HCT116 (cell line): ENCODE data around the gene MCTP2. TPM values are rescaled to one million over a fixed set of nuclear protein-coding genes. Genes with fewer than 3 reads are reported as not detected.

Source experiments
- ATAC-seq: fragments of 200-7000 bp; cut with Tn5 transposase; 2 replicates; pipeline ENCODE4 v1.9.1; 2020; ENCODE audit warnings: mild to moderate bottlenecking, moderate library complexity
- BruUV-seq: library from RNA; stranded (reverse); fragments of 400-500 nt; replicated peaks from 2 replicates; lab custom pipeline; 2021; lab: Mats Ljungman, UMichigan
- CTCF ChIA-PET: fragments of 300-600 bp; sonication (Branson Sonifier 250); formaldehyde crosslinking; loops from one replicate; lab custom pipeline; 2021; ENCODE audit warnings: antibody characterized with exemption; lab: Charles Lee
- POLR2A ChIA-PET: fragments of 300-600, 350-600 bp; sonication (Branson Sonifier 250); formaldehyde crosslinking; loops from one replicate; lab custom pipeline; 2021; ENCODE audit warnings: antibody characterized with exemption; lab: Charles Lee
- RAD21 ChIA-PET, 2 experiments: fragments of 300-600 bp; sonication (Branson Sonifier 250); formaldehyde crosslinking; loops; one replicate each; lab custom pipeline; 2023; ENCODE audit warnings: low total read pairs in 2 of 2; ENCODE audit not compliant: uncharacterized antibody in 2 of 2, unreplicated experiment in 2 of 2, low non-redundant PET in 1 of 2; lab: Charles Lee
- DNase-seq: peaks from one replicate; pipeline ENCODE4 v3.0.0-alpha.2; 2010; ENCODE audit warnings: low read depth, low spot score
- H2AFZ ChIP-seq: fragments of 200-600 bp; shearing (Covaris generic), sonication (generic); 2 replicates; pipeline ENCODE4 v1.6.1; 2017; ENCODE audit warnings: low read depth, mixed run types, mixed read lengths, antibody characterized with exemption, low read length; ENCODE audit not compliant: poor library complexity, severe bottlenecking
- H3K27ac ChIP-seq: 2 replicates; pipeline ENCODE4 v1.5.1; 2012; ENCODE audit warnings: low read depth, low read length
- H3K27me3 ChIP-seq: fragments of 200-600 bp; sonication (generic); 2 replicates; pipeline ENCODE4 v1.6.1; 2016; ENCODE audit warnings: mixed run types, low read length, mixed read lengths; ENCODE audit not compliant: insufficient read depth
- H3K36me3 ChIP-seq, 2 experiments: fragments of 200-500 bp in 1 of 2; fragments of 200-600 bp in 1 of 2; sonication (Bioruptor generic) in 1 of 2; sonication (generic) in 1 of 2; 2 replicates each; pipeline versions ENCODE4 v1.5.1 to v1.6.1; 2014 to 2016; ENCODE audit warnings: low read length in 2 of 2, inconsistent platforms in 1 of 2, mixed read lengths in 1 of 2, mixed run types in 1 of 2; ENCODE audit not compliant: insufficient read depth in 2 of 2, control insufficient read depth in 1 of 2
- H3K4me1 ChIP-seq, 2 experiments: fragments of 200-600 bp in 1 of 2; sonication (generic) in 1 of 2; 2 replicates each; pipeline versions ENCODE4 v1.5.1 to v1.6.1; 2012 to 2017; ENCODE audit warnings: low read length in 2 of 2, inconsistent platforms in 1 of 2, mild to moderate bottlenecking in 1 of 2, mixed read lengths in 1 of 2, mixed run types in 1 of 2, moderate library complexity in 1 of 2; ENCODE audit not compliant: insufficient read depth in 2 of 2, control insufficient read depth in 1 of 2
- H3K4me2 ChIP-seq: fragments of 200-600 bp; sonication (generic); 2 replicates; pipeline ENCODE4 v1.6.1; 2017; ENCODE audit warnings: mixed run types, low read length, mixed read lengths
- H3K4me3 ChIP-seq, 2 experiments: fragments of 200-600 bp in 1 of 2; sonication (generic) in 1 of 2; replicated peaks in 1 of 2; 2 replicates each; pipeline ENCODE4 v1.5.1; 2011 to 2016; ENCODE audit warnings: low read length in 2 of 2, control low read depth in 1 of 2, low read depth in 1 of 2, mild to moderate bottlenecking in 1 of 2, mixed read lengths in 1 of 2, mixed run types in 1 of 2
- H3K79me2 ChIP-seq: fragments of 200-600 bp; sonication (generic); 2 replicates; pipeline ENCODE4 v1.6.1; 2017; ENCODE audit warnings: mild to moderate bottlenecking, mixed run types, low read length, moderate library complexity, mixed read lengths; ENCODE audit not compliant: insufficient read depth
- H3K9ac ChIP-seq: fragments of 200-600 bp; sonication (generic); 2 replicates; pipeline ENCODE4 v1.6.1; 2016; ENCODE audit warnings: low read length, mixed read lengths
- H3K9me2 ChIP-seq: fragments of 200-600 bp; sonication (generic), shearing (Covaris generic); 2 replicates; pipeline ENCODE4 v1.6.1; 2017; ENCODE audit warnings: mixed run types, mild to moderate bottlenecking, moderate library complexity; ENCODE audit not compliant: insufficient read depth
- H3K9me3 ChIP-seq, 2 experiments: fragments of 200-500 bp in 1 of 2; fragments of 200-600 bp in 1 of 2; sonication (Bioruptor generic) in 1 of 2; sonication (generic) in 1 of 2; 2 replicates each; pipeline ENCODE4 v1.6.1; 2014 to 2017; ENCODE audit warnings: low read length in 2 of 2, mixed read lengths in 2 of 2, inconsistent platforms in 1 of 2, low read depth in 1 of 2, mild to moderate bottlenecking in 1 of 2, mixed run types in 1 of 2, moderate library complexity in 1 of 2; ENCODE audit not compliant: control insufficient read depth in 1 of 2, insufficient read depth in 1 of 2
- H4K20me1 ChIP-seq: fragments of 200-600 bp; sonication (generic), shearing (Covaris generic); 2 replicates; pipeline ENCODE4 v1.6.1; 2017; ENCODE audit warnings: mixed run types, mild to moderate bottlenecking, moderate library complexity; ENCODE audit not compliant: insufficient read depth
- CBX3 ChIP-seq: IDR thresholded peaks from 2 replicates; pipeline ENCODE4 v1.6.1; 2012; ENCODE audit warnings: low read depth
- EGR1 ChIP-seq: IDR thresholded peaks from 2 replicates; pipeline ENCODE4 v1.6.1; 2012; ENCODE audit warnings: low read depth
- ELF1 ChIP-seq: IDR thresholded peaks from 2 replicates; pipeline ENCODE4 v1.6.1; 2012; ENCODE audit warnings: low read depth, borderline replicate concordance
- FOSL1 ChIP-seq: IDR thresholded peaks from 2 replicates; pipeline ENCODE4 v1.6.1; 2012; ENCODE audit warnings: low read depth
- JUND ChIP-seq: IDR thresholded peaks from 2 replicates; pipeline ENCODE4 v1.6.1; 2012
- POLR2A ChIP-seq: IDR thresholded peaks from 2 replicates; pipeline ENCODE4 v1.7.0; 2011; ENCODE audit warnings: borderline replicate concordance; ENCODE audit not compliant: insufficient read depth, insufficient read length; ENCODE audit errors: extremely low read depth
- POLR2AphosphoS5 ChIP-seq: IDR thresholded peaks from 2 replicates; pipeline ENCODE4 v1.6.1; 2011; ENCODE audit warnings: mild to moderate bottlenecking, low read depth, low read length, moderate library complexity
- SIN3A ChIP-seq: IDR thresholded peaks from 2 replicates; pipeline ENCODE4 v1.6.1; 2012; ENCODE audit warnings: low read depth
- SP1 ChIP-seq: IDR thresholded peaks from 2 replicates; pipeline ENCODE4 v1.6.1; 2012; ENCODE audit warnings: low read depth
- TCF7L2 ChIP-seq: IDR thresholded peaks from 2 replicates; pipeline ENCODE4 v1.7.0; 2011; ENCODE audit warnings: borderline replicate concordance, inconsistent platforms; ENCODE audit not compliant: insufficient read depth, insufficient read length; ENCODE audit errors: extremely low read depth
- ZFX ChIP-seq: fragments of 450-650 bp; IDR thresholded peaks from 2 replicates; pipeline ENCODE4 v1.6.1; 2017
- intact Hi-C: fragments of 100-400 bp; cut with micrococcal nuclease; formaldehyde crosslinking; loops from 2 replicates; pipeline ENCODE4 v1.10.0; 2022
- total RNA-seq: library from RNA; stranded (reverse); gene quantifications from one replicate; pipeline ENCODE4 v1.2.1, GENCODE V29; 2021; ENCODE audit not compliant: unreplicated experiment
- TF ChIP-seq, protein P1 (sequence below): IDR thresholded peaks from 2 replicates; pipeline ENCODE4 v1.6.1; 2012

Gene MCTP2
- total RNA-seq, 1 experiment from 2014 or later: 12.9 TPM

DNA sequence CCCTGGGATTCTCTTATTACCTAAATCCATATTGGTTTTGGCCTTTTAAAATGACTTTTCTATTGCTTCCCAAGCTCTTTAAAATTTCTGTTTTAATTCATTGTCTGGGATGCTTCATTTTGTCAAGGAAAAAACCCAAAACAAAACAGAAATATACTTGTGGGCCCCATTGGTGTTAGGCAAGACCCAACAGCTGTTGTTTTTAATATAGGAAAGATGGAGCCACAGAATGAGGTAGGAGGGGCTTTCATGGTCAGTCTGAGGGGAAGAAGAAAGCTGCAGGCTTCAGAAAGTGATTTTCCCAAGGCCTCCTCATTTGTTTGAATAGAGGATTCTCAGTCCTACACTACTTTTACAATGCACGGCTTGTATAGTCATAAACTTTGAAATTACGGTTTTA lies 180.5 kb downstream of the MCTP2 start:
- H3K4me3 ChIP-seq: no peak overlapping the region
- H3K9me3 ChIP-seq: no peaks in the 10 kb centered on the region
- ATAC-seq: no peak
- no peak for DNase-seq
- no TSS peak for BruUV-seq
- H3K9ac ChIP-seq: no peak overlapping the region
- intact Hi-C loops: loop anchor here (5.0 kb wide), 3 partner anchors 170 to 880 kb away; no protein-coding TSS in a partner anchor
- no peaks in the 10 kb centered on the region for H3K9me2 ChIP-seq
- RAD21 ChIA-PET: interaction anchor here in 1 of 2 experiments (0.5 to 0.6 kb wide), 2 partner anchors 19 to 946 kb away, joined by 3 read pairs; no protein-coding TSS in a partner anchor
- no peak overlapping the region for H2AFZ ChIP-seq
- no peak overlapping the region for H3K27ac ChIP-seq
- no peaks in the 10 kb centered on the region for H3K4me1 ChIP-seq
- H3K27me3 ChIP-seq: no peaks in the 10 kb centered on the region
- CTCF ChIA-PET: interaction anchor here (0.8 kb wide), 1 partner anchor 247 kb away, joined by 3 read pairs; no protein-coding TSS in a partner anchor
- no peaks in the 10 kb centered on the region for H3K79me2 ChIP-seq
- H3K4me2 ChIP-seq: no peak overlapping the region
- no peaks in the 10 kb centered on the region for H3K36me3 ChIP-seq
- H4K20me1 ChIP-seq: 0 out of 2 replicates have a peak, but pooled peaks cover 5% of the 10 kb centered on the region
- POLR2A ChIA-PET: no interaction called here
- TF ChIP-seq CBX3 (no peak), SP1 (no peak), SIN3A (no peak), ELF1 (no peak), EGR1 (no peak), TCF7L2 (no peak), FOSL1 (no peak), ZFX (no peak), POLR2A (no peak), POLR2AphosphoS5 (no peak), JUND (no peak)
- TF ChIP-seq, protein P1, sequence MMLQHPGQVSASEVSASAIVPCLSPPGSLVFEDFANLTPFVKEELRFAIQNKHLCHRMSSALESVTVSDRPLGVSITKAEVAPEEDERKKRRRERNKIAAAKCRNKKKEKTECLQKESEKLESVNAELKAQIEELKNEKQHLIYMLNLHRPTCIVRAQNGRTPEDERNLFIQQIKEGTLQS: no peak
